GM23248 (cell line): ENCODE measurements around the gene FFAR3.

ENCODE experiments used
- EZH2 ChIP-seq: fragments of 200-600 bp; sonication (generic); IDR thresholded peaks from 2 replicates; pipeline ENCODE4 v1.6.1; 2018; ENCODE audit warnings: antibody characterized with exemption, mild to moderate bottlenecking; ENCODE audit not compliant: insufficient read depth, poor library complexity, severe bottlenecking
- EZH2phosphoT487 ChIP-seq: fragments of 200-600 bp; sonication (generic); IDR thresholded peaks from 2 replicates; pipeline ENCODE4 v1.6.1; 2018; ENCODE audit warnings: antibody characterized with exemption, moderate library complexity, mild to moderate bottlenecking, low read depth; ENCODE audit not compliant: insufficient read depth

GRCh38 chr19:35322014-35322413, 36.2 kb upstream of the FFAR3 start:
- TF ChIP-seq EZH2, result no peak
- TF ChIP-seq EZH2phosphoT487, result no peak
